HFF-Myc (cell line): Measurements from ENCODE around the gene EPC2.

Source experiments
- DNase-seq: peaks from one replicate; pipeline ENCODE4 v3.0.0-alpha.2; 2011; ENCODE audit warnings: low read depth; ENCODE audit errors: extremely low read depth
- H3K4me3 ChIP-seq: replicated peaks from 2 replicates; pipeline ENCODE4 v1.5.1; 2011; ENCODE audit warnings: low read depth, mild to moderate bottlenecking, control low read depth, low read length
- CTCF ChIP-seq: IDR thresholded peaks from 2 replicates; pipeline ENCODE4 v1.5.1; 2012; ENCODE audit warnings: mild to moderate bottlenecking, low read depth, low read length, control low read depth; ENCODE audit errors: missing control alignments

EPC2 gene

GRCh38 chr2:148643998-148644882, at the start of gene EPC2:
Gene EPC2 (plus strand): TSS chr2:148644751. CDS start chr2:148645018, 267 bp downstream.
- no peak for DNase-seq
- TF ChIP-seq CTCF, result no peak
- peak within 1 kb of the TSS; percentile 88 for H3K4me3 ChIP-seq

GRCh38 chr2:148596018-148596417, 48.5 kb upstream of the EPC2 start:
- no peak for DNase-seq
- no peak for TF ChIP-seq CTCF
- no peak overlapping the region for H3K4me3 ChIP-seq

GRCh38 chr2:148599109-148599991, 45.2 kb upstream of the EPC2 start:
- TF ChIP-seq CTCF, result no peak
- no peak overlapping the region for H3K4me3 ChIP-seq
- DNase-seq, result no peak

- DNase-seq, result no peak
- no peak overlapping the region for H3K4me3 ChIP-seq
- no peak for TF ChIP-seq CTCF
These were observed 41.5 kb upstream of the EPC2 start for GRCh38 chr2:148602885-148603561.

GRCh38 chr2:148603562-148603920, 41.0 kb upstream of the EPC2 start:
- no peak overlapping the region for H3K4me3 ChIP-seq
- TF ChIP-seq CTCF, result no peak
- no peak for DNase-seq

GRCh38 chr2:148604927-148605326, 39.6 kb upstream of the EPC2 start:
- TF ChIP-seq CTCF, result no peak
- no peak for DNase-seq

More at GRCh38 chr2:148604927-148605326, 39.6 kb upstream of the EPC2 start:
- no peak overlapping the region for H3K4me3 ChIP-seq
